Measurements from ENCODE around the gene GMCL2.

The GMCL2 gene

GRCh38 chr5:178150977-178151734, 36.0 kb downstream of the GMCL2 start:
- TF ChIP-seq, protein P1, sequence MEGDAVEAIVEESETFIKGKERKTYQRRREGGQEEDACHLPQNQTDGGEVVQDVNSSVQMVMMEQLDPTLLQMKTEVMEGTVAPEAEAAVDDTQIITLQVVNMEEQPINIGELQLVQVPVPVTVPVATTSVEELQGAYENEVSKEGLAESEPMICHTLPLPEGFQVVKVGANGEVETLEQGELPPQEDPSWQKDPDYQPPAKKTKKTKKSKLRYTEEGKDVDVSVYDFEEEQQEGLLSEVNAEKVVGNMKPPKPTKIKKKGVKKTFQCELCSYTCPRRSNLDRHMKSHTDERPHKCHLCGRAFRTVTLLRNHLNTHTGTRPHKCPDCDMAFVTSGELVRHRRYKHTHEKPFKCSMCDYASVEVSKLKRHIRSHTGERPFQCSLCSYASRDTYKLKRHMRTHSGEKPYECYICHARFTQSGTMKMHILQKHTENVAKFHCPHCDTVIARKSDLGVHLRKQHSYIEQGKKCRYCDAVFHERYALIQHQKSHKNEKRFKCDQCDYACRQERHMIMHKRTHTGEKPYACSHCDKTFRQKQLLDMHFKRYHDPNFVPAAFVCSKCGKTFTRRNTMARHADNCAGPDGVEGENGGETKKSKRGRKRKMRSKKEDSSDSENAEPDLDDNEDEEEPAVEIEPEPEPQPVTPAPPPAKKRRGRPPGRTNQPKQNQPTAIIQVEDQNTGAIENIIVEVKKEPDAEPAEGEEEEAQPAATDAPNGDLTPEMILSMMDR (conservative IDR thresholded peaks at IDR 0.05; ENCODE audit: low read depth, low read length), result peak; percentile 49
- peak; percentile 48 for DNase-seq (ENCODE audit: low read depth)
- no peak overlapping the region for H3K4me3 ChIP-seq (ENCODE audit: low read depth, low read length)

DNA sequence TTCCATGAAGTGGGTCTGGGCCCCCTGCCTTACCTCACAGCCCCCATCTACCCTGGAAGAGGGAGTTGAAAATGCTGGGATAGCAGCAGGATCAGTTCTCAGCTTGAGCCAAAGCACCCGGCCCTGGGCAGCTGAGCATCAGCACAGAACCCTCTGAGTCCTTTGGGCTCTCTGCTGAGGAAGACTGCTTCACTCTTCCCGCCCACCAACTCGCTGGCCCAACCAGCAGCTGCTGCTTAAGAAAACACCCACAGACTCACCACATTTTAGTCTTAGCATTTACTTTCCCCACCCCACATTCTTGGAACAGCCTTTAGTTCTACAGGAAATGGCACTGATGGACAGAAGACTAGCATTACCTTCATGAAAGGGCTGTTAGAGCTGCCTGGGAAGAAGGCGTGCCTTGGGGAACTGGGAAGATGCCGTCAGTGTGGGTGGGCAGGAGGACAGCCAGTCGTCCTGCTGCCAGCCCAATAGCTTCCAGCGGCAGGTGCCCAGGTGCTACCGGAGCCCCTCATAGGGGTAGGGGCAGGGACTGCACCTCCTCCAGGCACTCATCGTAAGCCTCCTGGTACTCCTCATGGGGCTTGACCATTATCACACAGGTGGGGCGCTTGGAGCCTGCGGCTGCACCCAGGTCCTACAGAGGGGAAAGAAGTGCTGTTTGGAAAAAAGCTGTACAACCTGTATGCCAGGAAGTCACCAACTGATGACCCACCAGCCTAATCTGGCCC, 37.8 kb downstream of the GMCL2 start:
- TF ChIP-seq, protein P1 (conservative IDR thresholded peaks at IDR 0.05; ENCODE audit: low read depth, low read length), result no peak
- H3K4me3 ChIP-seq (ENCODE audit: low read depth, low read length), result no peak overlapping the region
- DNase-seq (ENCODE audit: low read depth), result peak; percentile 33

GRCh38 chr5:178147406-178147805, 39.8 kb downstream of the GMCL2 start:
- H3K4me3 ChIP-seq (ENCODE audit: low read depth, low read length), result no peak overlapping the region
- TF ChIP-seq, protein P1 (conservative IDR thresholded peaks at IDR 0.05; ENCODE audit: low read depth, low read length), result no peak
- no peak for DNase-seq (ENCODE audit: low read depth)

- DNase-seq (ENCODE audit: low read depth), result peak; percentile 57
- TF ChIP-seq, protein P1 (conservative IDR thresholded peaks at IDR 0.05; ENCODE audit: low read depth, low read length), result peak; percentile 85
- H3K4me3 ChIP-seq (ENCODE audit: low read depth, low read length), result no peak overlapping the region
Observed at GRCh38 chr5:178145965-178146820, 41.0 kb downstream of the GMCL2 start.

GRCh38 chr5:178143901-178144300, 43.3 kb downstream of the GMCL2 start:
- TF ChIP-seq, protein P1 (conservative IDR thresholded peaks at IDR 0.05; ENCODE audit: low read depth, low read length), result no peak
- peak; percentile 76 for DNase-seq (ENCODE audit: low read depth)
- no peak overlapping the region for H3K4me3 ChIP-seq (ENCODE audit: low read depth, low read length)

- DNase-seq (ENCODE audit: low read depth), result no peak
- TF ChIP-seq, protein P1 (conservative IDR thresholded peaks at IDR 0.05; ENCODE audit: low read depth, low read length), result no peak
- H3K4me3 ChIP-seq (ENCODE audit: low read depth, low read length), result no peak overlapping the region
Observed at GRCh38 chr5:178143246-178143645, 43.9 kb downstream of the GMCL2 start.
